ENCODE results near the gene ZNF782. TPM values are rescaled to one million over a fixed set of nuclear protein-coding genes. Genes with fewer than 3 reads are reported as not detected.
"Not testable (repeated sequence)": the region's sequence is repeated elsewhere in the genome, so short reads cannot be mapped to it uniquely, and the experiment has no call there.

Gene ZNF782
- 2.9 and 4.2 TPM in 2 replicates for total RNA-seq

DNA sequence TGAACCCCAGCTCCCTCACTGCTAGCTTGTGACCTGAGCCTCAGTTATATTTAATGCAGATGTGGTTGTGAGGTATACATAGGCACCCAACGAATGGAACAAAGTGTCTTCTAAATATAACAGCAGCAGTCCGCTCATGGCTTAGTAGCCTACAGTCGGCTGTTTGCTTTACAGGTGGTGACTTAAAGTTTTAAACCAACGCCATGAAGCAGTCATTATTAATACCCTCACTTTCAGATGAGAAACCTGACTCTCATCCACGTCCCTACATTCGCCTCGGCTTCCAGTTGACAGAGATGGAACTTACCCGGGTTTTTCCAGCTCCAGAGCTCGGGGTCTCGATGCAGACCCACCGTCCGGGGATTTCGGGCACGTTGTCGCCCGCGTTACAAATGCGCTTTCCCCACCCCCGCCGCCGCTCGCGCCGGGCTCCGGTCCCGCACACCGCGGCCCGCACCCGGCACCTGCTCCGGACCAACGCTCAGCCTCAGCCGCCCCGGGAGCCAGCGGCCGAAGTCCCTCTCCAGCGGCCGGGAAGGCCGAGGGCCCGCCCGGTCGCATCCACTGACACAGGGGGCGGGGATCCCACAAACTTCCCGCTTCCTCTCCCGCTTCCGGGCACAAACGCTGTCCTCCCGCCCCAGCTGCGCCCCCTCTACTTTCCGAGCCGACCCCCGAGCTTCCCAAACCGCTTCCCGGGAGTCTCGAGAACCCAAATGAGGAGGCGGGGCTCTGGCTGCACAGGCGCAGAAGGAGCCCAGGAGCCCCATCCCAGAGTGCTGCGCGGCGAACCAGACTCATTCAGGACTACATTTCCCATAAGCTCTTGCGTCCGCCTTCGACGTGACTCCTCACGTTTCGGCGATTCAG lies at the start of gene ZNF782:
ZNF782 (minus strand) TSS at position 734 of the 870 bp plus-strand sequence. CDS start 2,553 bp downstream, outside the sequence.
- peak; percentile 78 for DNase-seq (ENCODE audit: low read depth, low spot score)

- DNase-seq (ENCODE audit: low read depth, low spot score), result not testable (repeated sequence)
These were observed 45.7 kb upstream of the ZNF782 start for GRCh38 chr9:96900010-96900409.

GRCh38 chr9:96892131-96892530 lies 37.8 kb upstream of the ZNF782 start:
- no peak for DNase-seq (ENCODE audit: low read depth, low spot score)

- DNase-seq (ENCODE audit: low read depth, low spot score), result no peak
These were observed 34.3 kb upstream of the ZNF782 start for GRCh38 chr9:96888591-96888990.

DNA sequence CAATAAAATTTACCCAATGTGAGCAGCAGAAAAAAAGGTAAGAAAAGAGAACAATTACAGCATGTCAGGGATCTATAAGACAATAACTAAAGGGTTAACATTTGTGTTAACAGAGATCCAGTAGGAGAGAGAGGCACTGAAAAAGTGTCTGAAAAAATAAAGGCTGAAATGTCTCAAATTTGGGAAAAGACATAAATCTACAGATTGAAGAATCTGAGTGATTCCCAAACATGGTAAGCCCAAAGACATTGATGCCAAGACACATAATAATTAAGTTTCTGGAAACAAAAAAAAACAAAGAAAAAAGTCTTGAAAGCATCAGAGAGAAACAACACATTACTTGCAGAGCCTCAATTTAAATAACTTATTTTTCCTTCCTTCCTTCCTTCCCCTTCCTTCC lies 31.1 kb upstream of the ZNF782 start:
- DNase-seq (ENCODE audit: low read depth, low spot score), result no peak

DNA sequence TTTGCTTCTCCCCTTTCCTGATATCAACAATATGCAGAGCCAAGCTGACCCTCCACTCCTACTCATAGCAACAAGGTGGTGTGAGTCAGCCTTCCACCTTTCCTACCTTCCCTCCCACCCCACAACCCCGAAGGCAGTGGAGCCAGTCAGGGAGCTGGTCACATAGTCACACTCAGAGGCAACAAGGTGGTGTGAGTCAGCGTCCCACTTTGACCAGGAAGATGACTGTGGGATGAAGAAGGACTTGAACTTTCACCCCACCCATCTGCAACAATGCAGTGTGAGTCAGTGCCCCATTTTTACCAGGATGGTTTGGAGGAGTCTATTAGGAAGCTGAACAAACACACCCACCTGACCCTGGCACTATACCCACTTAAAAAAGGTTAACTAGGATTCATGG lies 30.1 kb upstream of the ZNF782 start:
- peak; percentile 51 for DNase-seq (ENCODE audit: low read depth, low spot score)

- DNase-seq (ENCODE audit: low read depth, low spot score), result no peak
These were observed 29.6 kb upstream of the ZNF782 start for GRCh38 chr9:96883922-96884321.

- no peak for DNase-seq (ENCODE audit: low read depth, low spot score)
These were observed 23.0 kb upstream of the ZNF782 start for GRCh38 chr9:96877269-96877668.

- DNase-seq (ENCODE audit: low read depth, low spot score), result peak; percentile 56
These were observed 21.3 kb upstream of the ZNF782 start for GRCh38 chr9:96875461-96876142.

GRCh38 chr9:96874947-96875460 lies 20.7 kb upstream of the ZNF782 start:
- peak; percentile 49 for DNase-seq (ENCODE audit: low read depth, low spot score)

GRCh38 chr9:96874201-96874785 lies 20.0 kb upstream of the ZNF782 start:
- no peak for DNase-seq (ENCODE audit: low read depth, low spot score)

- DNase-seq (ENCODE audit: low read depth, low spot score), result no peak
These were observed 16.9 kb upstream of the ZNF782 start for GRCh38 chr9:96871176-96871575.

- no peak for DNase-seq (ENCODE audit: low read depth, low spot score)
These were observed 14.4 kb upstream of the ZNF782 start for GRCh38 chr9:96868709-96869108.

DNA sequence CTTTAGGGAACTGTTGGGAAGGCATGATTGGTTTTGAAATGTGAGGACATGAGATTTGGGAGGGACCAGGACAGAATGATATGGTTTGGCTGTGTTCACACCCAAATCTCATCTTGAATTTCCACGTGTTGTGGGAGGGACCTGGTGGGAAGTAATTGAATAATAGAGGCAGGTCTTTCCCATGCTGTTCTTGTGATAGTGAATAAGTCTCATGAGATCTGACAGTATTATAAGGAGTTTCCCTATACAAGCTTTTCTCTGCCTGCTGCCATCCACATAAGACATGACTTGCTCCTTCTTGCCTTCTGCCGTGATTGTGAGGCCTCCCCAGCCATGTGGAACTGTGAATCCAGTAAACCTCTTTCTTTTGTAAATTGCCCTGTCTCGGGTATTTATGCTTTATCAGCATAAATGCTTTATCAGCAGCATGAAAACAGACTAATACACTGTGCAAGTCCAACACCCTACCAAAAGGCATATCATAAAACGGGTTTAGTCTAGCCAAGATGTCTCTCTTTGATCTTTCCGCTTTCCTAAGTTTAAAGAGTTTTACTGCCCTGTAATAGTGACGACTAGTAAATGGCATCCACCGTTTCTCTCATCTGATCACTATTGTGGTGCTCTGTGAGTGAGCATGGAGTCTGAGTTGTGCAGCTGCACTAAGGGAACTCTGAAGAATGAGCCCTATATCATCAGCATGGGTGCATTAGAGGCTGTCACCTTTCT lies 12.9 kb upstream of the ZNF782 start:
- DNase-seq (ENCODE audit: low read depth, low spot score), result no peak

GRCh38 chr9:96865240-96865639 lies 10.9 kb upstream of the ZNF782 start:
- DNase-seq (ENCODE audit: low read depth, low spot score), result not testable (repeated sequence)

- DNase-seq (ENCODE audit: low read depth, low spot score), result no peak
These were observed 5.3 kb upstream of the ZNF782 start for GRCh38 chr9:96859461-96860198.

DNA sequence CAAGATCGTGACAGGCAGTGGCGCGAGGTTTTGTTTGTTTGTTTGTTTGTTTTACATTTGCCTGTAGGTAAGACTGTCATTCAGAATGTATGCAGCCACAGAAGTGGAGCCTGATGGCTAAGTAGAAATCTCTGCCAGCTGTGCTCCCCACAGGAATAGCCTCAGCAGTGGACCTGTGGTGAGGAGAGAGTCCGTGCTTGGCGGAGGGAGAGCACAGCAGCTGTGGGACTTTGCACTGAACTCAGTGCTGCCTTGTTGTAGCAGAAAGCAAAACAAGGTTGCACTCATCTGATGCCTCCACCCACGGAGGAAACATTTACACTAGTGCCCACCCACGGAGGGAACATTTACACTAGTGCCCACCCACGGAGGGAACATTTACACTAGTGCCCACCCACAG lies 4.4 kb upstream of the ZNF782 start:
- no peak for DNase-seq (ENCODE audit: low read depth, low spot score)

- no peak for DNase-seq (ENCODE audit: low read depth, low spot score)
These were observed 3.8 kb upstream of the ZNF782 start for GRCh38 chr9:96858018-96858573.

DNA sequence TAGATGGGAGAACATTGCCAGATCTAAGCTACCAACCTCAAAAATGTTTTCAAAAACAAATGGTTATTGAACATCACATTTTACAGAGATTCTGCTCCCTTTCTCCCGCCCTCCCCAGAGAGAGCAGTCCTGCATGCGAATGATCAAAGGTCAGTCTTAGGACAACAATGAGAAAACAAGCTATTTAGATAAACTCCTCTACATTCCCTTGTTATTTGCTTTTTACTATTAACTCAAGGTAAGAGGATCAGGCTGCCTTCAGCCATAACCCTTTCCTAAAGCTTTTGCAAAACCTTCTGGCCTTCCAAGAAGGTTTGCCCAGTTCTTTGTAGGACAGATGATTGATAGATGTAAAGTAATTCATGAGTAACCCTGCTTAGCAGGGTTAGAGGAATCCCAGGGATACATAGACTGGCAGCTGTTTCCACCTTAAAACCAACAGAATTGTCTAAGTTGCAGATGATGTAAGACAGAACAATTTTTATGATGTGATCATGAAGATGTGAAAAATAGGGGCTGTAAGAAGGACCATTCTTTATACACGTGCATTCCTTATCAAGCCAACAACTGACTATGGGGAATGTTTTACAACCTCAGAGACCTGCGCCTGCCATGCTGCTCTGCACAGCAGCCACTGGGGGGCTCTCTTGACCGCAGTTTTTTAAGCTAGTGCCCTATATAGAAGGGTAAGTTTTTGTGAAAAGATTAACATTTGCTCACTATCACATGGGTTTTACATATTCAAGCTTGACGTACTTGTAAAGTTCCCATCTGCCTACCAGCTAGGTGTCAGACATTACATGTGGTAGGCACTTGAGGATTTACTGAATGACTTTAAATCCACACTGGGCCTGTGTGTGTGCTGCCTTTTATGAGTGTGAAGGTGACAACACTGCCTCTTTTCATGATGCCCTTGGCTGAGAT lies 2.3 kb upstream of the ZNF782 start:
- peak; percentile 27 for DNase-seq (ENCODE audit: low read depth, low spot score)

All from pulmonary artery endothelial cell (primary cell).